Loucy (cell line): ENCODE results near the gene CDC42BPB.

Experiments
- H2AFZ ChIP-seq: fragments of 200-600 bp; sonication (generic); 2 replicates; pipeline ENCODE4 v1.6.0; 2016; ENCODE audit warnings: antibody characterized with exemption, mild to moderate bottlenecking, low read length, moderate library complexity
- H3F3A ChIP-seq: fragments of 200-600 bp; 2 replicates; pipeline ENCODE4 v1.6.0; 2016; ENCODE audit warnings: antibody characterized with exemption, low read depth, mild to moderate bottlenecking
- H3K27me3 ChIP-seq: fragments of 200-600 bp; sonication (generic); 2 replicates; pipeline ENCODE4 v1.6.1; 2014; ENCODE audit warnings: low read length, mild to moderate bottlenecking; ENCODE audit not compliant: insufficient read depth, poor library complexity, severe bottlenecking
- H3K36me3 ChIP-seq: fragments of 200-600 bp; sonication (generic); 2 replicates; pipeline ENCODE4 v1.6.1; 2016; ENCODE audit warnings: low read length; ENCODE audit not compliant: insufficient read depth
- H3K4me1 ChIP-seq: fragments of 200-600 bp; sonication (generic); 2 replicates; pipeline ENCODE4 v1.5.1; 2014; ENCODE audit warnings: low read length, mild to moderate bottlenecking; ENCODE audit not compliant: insufficient read depth, poor library complexity, severe bottlenecking
- H3K4me2 ChIP-seq: fragments of 200-600 bp; sonication (generic); 2 replicates; pipeline ENCODE4 v1.6.0; 2014; ENCODE audit warnings: antibody characterized with exemption, low read length, low read depth, mild to moderate bottlenecking; ENCODE audit not compliant: poor library complexity, severe bottlenecking
- H3K4me3 ChIP-seq: fragments of 200-600 bp; sonication (generic); 2 replicates; pipeline ENCODE4 v1.5.1; 2014; ENCODE audit warnings: low read length, mild to moderate bottlenecking, mixed read lengths; ENCODE audit not compliant: poor library complexity, severe bottlenecking
- H3K79me2 ChIP-seq: fragments of 200-600 bp; sonication (generic); 2 replicates; pipeline ENCODE4 v1.6.1; 2014; ENCODE audit warnings: low read length; ENCODE audit not compliant: insufficient read depth
- H3K9ac ChIP-seq: fragments of 200-600 bp; sonication (generic); 2 replicates; pipeline ENCODE4 v1.6.0; 2014; ENCODE audit warnings: mild to moderate bottlenecking, low read depth, low read length, moderate library complexity; ENCODE audit not compliant: poor library complexity, severe bottlenecking
- H3K9me2 ChIP-seq: fragments of 200-600 bp; sonication (generic); replicated peaks from 2 replicates; pipeline ENCODE4 v1.6.1; 2016; ENCODE audit warnings: low read depth, low read length, mixed read lengths
- H3K9me3 ChIP-seq: fragments of 200-600 bp; sonication (generic); 2 replicates; pipeline ENCODE4 v1.6.1; 2014; ENCODE audit warnings: mild to moderate bottlenecking, antibody characterized with exemption, low read length, low read depth; ENCODE audit not compliant: insufficient read depth
- H4K20me1 ChIP-seq: fragments of 200-600 bp; sonication (generic); 2 replicates; pipeline ENCODE4 v1.6.0; 2014; ENCODE audit warnings: antibody characterized with exemption, low read length, mild to moderate bottlenecking; ENCODE audit not compliant: insufficient read depth, poor library complexity, severe bottlenecking
- EZH2phosphoT487 ChIP-seq: fragments of 200-600 bp; IDR thresholded peaks from 2 replicates; pipeline ENCODE4 v1.6.1; 2018; ENCODE audit warnings: antibody characterized with exemption, mild to moderate bottlenecking, moderate library complexity, borderline replicate concordance
- TF ChIP-seq, protein P1 (sequence below): fragments of 200-600 bp; sonication (generic); conservative IDR thresholded peaks from 2 replicates; pipeline ENCODE4 v1.5.1; 2014; ENCODE audit warnings: mild to moderate bottlenecking, antibody characterized with exemption, low read length

Gene CDC42BPB

GRCh38 chr14:102952276-102952675, 105.1 kb downstream of the CDC42BPB start:
- Histone ChIP-seq H3K4me3 (no peak overlapping the region), H3K27me3 (no peaks in the 10 kb centered on the region), H3F3A (no peaks in the 10 kb centered on the region), H3K9ac (no peak overlapping the region), H2AFZ (no peak overlapping the region), H3K4me1 (peaks cover 8% of the 10 kb centered on the region), H3K9me3 (no peaks in the 10 kb centered on the region), H3K4me2 (no peak overlapping the region), H3K36me3 (no peaks in the 10 kb centered on the region), H4K20me1 (no peaks in the 10 kb centered on the region), H3K79me2 (no peaks in the 10 kb centered on the region), H3K9me2 (no peaks in the 10 kb centered on the region)
- TF ChIP-seq, protein P1, sequence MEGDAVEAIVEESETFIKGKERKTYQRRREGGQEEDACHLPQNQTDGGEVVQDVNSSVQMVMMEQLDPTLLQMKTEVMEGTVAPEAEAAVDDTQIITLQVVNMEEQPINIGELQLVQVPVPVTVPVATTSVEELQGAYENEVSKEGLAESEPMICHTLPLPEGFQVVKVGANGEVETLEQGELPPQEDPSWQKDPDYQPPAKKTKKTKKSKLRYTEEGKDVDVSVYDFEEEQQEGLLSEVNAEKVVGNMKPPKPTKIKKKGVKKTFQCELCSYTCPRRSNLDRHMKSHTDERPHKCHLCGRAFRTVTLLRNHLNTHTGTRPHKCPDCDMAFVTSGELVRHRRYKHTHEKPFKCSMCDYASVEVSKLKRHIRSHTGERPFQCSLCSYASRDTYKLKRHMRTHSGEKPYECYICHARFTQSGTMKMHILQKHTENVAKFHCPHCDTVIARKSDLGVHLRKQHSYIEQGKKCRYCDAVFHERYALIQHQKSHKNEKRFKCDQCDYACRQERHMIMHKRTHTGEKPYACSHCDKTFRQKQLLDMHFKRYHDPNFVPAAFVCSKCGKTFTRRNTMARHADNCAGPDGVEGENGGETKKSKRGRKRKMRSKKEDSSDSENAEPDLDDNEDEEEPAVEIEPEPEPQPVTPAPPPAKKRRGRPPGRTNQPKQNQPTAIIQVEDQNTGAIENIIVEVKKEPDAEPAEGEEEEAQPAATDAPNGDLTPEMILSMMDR, result no peak
- no peak for TF ChIP-seq EZH2phosphoT487

DNA sequence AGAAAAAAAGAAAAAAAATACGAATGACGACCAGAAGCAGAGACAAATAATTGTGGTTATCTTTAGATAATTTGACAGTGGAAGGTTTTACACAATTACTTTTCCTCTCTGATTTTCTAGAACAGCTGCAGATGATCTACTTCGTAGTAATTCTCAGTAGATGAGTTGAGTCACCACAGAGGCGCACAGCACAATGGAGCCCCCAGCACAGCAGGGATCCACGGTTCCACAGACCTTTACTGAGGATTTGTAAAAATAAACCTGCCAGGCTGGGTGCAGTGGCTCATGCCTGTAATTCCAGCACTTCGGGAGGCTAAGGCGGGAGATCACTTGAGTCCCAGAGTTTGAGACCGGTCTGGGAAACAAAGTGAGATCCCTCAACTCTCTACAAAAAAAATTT, 105.5 kb downstream of the CDC42BPB start:
- H3K4me3 ChIP-seq, result no peak overlapping the region
- H4K20me1 ChIP-seq, result no peaks in the 10 kb centered on the region
- H3K9me2 ChIP-seq, result no peaks in the 10 kb centered on the region
- H3F3A ChIP-seq, result no peaks in the 10 kb centered on the region
- no peaks in the 10 kb centered on the region for H3K9me3 ChIP-seq
- no peak overlapping the region for H3K4me2 ChIP-seq
- no peaks in the 10 kb centered on the region for H3K79me2 ChIP-seq
- no peaks in the 10 kb centered on the region for H3K27me3 ChIP-seq
- H2AFZ ChIP-seq, result no peak overlapping the region
- H3K4me1 ChIP-seq, result peaks cover 8% of the 10 kb centered on the region
- TF ChIP-seq, protein P1, result no peak
- TF ChIP-seq EZH2phosphoT487, result no peak
- H3K36me3 ChIP-seq, result no peaks in the 10 kb centered on the region
- no peak overlapping the region for H3K9ac ChIP-seq

GRCh38 chr14:102951034-102951433, 106.3 kb downstream of the CDC42BPB start:
- Histone ChIP-seq H3K4me2 (no peak overlapping the region), H3K9me3 (no peaks in the 10 kb centered on the region), H3K79me2 (no peaks in the 10 kb centered on the region), H3K27me3 (no peaks in the 10 kb centered on the region), H3K4me3 (no peak overlapping the region), H2AFZ (no peak overlapping the region), H4K20me1 (no peaks in the 10 kb centered on the region), H3K36me3 (no peaks in the 10 kb centered on the region), H3K9ac (no peak overlapping the region), H3F3A (no peaks in the 10 kb centered on the region), H3K4me1 (peaks cover 8% of the 10 kb centered on the region), H3K9me2 (no peaks in the 10 kb centered on the region)
- TF ChIP-seq, protein P1, result no peak
- no peak for TF ChIP-seq EZH2phosphoT487
